GM18511 (cell line): ENCODE data around the gene SCTR.

Experiments
- ATAC-seq: cut with Tn5 transposase; IDR thresholded peaks from one replicate; pipeline ENCODE4 v1.9.1; 2021; ENCODE audit warnings: mild to moderate bottlenecking, moderate library complexity; ENCODE audit not compliant: unreplicated experiment

Gene SCTR

DNA sequence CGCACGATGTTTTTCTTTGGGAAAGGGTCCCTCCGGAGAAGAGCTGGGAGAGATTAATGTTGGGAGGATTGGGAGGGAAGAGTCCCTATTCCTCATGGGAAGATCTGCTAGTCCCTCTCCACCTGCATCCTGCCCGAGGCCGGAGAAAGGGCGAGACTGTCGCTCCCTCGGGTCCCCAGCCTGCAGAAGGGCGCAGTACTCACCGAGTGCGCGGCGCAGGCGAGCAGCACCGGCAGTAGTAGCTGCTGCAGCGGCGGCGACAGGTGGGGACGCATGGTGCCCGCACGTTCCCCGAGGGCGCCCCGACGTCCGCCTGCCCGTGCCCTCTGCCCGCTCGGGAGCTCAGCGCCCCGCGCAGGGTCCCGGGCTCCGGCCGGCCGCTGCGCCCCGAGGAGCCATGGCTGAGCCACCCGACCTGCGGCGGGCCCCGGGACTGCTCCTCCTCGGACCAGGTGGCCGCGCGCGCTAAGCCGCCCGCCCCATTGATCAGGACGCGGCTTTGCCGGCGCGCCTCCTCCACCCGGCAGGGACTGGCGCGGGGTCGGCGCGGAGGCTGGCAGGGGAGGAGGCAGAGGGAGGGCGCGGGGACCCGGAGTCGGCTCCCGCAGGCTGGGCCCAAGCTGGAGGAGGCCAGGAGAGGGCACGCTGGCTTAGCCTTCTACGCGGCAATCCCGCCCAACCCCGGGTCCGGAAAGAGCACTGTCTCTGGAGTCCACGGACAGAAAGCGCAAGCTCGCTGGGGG, at the start of gene SCTR:
TSS of gene SCTR (minus strand) at position 532 of the 743 bp plus-strand sequence. CDS start at position 275, 257 bp downstream.
- no peak for ATAC-seq

DNA sequence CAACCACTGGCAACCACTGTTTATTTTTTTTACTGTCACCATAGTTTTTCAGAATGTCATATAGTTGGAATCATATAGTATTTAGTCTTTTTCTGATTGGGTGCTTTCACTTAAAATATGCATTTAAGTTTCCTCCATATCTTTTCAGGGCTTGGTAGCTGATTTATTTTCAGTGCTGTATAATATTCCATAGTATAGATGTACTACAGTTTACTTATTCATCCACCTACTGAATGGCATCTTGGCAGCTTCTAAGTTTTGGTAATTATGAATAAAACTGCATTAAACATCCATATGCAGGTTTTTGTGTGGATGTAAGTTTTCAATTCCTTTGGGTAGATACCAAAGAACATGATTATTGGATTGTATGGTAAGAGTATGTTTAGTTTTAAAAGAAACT, 43.0 kb upstream of the SCTR start:
- no peak for ATAC-seq

DNA sequence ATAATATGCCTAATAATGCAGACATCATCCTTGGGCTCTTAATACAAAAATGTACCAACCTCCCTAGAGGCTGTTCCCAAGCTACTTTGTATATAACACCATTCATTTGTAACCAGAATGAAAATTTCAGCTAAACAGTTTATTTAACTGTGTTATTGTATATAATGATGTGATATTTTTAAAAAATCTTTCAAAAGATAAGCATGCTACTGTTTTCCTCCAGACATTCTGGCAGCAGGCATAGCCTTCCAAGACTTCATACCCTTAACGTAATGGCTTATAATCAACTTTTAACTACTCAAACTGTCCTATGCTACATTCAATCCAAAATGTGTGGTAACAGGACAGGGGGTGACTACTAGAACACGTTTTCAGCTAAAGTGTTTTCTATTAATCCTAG, 41.2 kb upstream of the SCTR start:
- ATAC-seq: no peak

GRCh38 chr2:119553687-119554344, 29.5 kb upstream of the SCTR start:
- ATAC-seq: no peak

DNA sequence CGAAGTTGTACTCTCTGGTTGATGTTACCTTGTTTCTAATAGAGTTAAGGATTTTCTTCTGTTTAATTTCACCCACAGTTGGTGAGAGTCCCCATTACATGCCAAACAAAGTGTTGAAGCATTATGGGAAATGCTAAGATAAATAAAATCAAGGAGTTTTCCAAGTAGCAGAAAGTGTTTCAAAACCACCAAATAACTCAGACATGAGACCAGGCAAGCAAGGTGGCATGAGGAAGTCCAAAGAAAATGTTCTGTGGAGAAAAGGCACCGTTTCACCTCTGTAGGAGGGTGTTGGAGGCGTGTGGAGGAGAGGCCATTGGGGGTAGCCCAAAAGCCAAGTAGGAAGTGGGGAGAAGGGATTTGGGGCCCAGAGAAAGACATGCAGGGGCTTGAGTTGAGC, 28.6 kb upstream of the SCTR start:
- ATAC-seq: no peak

- no peak for ATAC-seq
These were observed 26.6 kb upstream of the SCTR start for GRCh38 chr2:119550856-119551255.

DNA sequence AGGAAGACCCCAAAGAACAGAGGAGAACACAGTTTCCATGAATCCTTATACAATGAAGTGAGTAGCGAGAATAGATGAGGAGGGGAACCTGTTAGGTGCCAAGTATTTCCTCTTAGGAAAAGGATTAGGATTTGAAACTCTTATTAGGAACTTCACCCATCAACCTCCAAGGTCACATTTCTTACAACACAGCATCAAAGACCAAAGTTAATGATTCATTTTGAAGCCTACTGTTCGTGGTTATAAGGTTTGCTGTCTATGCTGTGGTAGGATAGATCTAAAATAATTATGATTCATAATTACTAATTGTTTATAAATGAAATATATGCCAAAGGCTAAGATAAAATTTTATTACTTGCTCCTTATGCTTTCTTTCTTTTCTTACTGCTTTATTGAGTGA, 26.1 kb upstream of the SCTR start:
- no peak for ATAC-seq

- ATAC-seq: no peak
These were observed 25.0 kb upstream of the SCTR start for GRCh38 chr2:119549241-119549640.

DNA sequence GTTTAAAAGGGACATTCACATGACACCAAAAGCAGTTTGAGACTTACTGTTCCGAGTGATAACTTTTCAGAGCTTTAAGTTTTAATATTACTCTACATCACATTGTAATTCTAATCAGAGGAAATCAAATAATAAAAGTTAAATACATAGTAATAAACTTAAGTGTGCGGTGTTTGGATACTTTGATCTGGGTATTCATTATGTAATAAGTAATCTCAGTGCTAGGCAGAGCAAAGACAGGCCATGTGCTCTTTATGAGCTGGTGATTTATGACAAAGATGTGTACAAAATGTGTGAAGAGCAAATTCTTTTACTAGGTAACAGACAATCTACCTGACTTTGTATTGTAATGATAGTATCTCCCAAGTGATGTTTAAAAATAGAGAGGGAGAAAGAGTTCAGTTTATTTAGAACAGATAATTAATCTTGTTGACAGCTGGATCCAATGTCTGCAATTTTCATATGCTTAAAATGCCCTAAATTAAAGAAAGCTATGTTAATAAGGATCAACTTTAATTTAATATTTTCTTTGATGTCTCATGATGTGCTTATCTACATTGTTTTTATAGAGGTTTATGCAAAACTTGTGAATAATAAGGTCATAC, 24.3 kb upstream of the SCTR start:
- no peak for ATAC-seq

DNA sequence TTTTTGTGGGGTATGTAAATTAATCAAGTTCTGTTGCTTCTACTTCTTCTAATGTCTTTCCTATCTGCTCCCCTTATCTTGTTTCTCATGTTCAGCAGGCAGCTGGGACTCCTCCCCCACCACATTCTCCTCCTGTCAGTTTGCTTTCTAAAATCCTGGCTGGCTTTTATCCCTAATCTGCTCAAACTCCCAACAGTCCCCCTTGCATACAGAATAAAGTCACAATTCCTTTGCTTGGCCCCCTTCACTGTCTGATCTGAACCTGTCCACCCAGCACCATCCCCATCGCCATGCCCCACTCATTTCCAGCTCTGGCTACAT, 22.1 kb upstream of the SCTR start:
- ATAC-seq: no peak

DNA sequence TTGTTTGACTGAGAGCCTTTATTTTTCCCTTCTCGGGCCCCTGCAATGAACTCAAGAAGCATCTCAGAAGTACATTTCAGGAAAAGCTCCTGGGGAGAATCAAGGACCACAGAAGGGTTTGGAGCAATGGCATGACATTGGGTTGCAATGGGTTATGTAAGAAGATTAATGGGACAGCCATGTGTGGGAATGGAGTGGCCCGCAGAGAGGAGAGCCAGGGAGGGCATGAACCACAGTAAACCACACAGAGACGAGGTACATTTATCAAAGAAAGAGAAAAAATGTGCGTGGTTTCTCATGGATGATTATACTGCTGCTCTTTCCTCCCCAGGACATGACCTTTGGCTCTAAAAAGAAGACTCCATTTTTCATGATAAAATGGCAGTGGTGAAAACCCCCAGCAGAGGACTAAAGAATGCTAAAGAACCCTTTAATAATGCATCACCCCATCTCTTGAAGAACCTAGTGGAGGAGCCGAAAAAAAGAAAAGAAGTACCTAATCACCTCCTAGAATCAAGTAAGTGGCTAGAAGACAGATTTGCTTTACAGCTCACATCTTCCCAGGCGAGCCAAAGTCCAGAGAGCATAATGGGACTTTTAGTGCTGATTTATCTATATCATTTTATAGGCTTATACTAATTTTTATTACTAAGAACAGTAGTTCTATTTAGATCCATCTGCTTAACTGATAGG, 21.6 kb upstream of the SCTR start:
- no peak for ATAC-seq

DNA sequence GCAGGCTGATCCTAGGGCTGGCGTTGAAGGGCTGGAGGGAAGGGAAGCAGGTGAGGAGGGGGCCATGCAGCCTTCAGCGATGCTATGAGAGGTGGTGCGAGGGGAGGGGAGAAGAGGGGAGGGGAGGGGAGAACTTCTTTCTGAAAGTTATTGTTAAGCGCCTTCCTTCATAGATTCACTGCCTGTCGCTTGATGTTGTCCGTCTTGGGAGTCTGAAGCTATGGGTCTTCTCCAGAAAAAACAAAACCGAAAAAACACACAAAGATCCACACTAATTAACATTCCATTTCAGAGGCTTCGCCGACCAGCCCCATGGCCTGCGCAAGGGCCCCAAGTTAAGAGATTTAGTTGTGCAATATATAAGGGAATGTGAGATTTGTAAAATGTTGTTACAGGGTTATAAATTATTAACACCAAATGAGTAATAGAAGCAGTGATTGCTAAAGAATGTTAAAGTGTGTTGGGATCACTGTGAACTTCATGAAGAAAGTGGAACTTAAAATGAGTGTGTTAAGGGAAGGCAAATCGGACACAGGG, 20.7 kb upstream of the SCTR start:
- no peak for ATAC-seq

GRCh38 chr2:119544075-119544938, 20.0 kb upstream of the SCTR start, which contains the start of gene CFAP221:
CFAP221 (plus strand) TSS chr2:119544449; CDS start chr2:119546132, 1,683 bp downstream.
- ATAC-seq: peak; percentile 73

DNA sequence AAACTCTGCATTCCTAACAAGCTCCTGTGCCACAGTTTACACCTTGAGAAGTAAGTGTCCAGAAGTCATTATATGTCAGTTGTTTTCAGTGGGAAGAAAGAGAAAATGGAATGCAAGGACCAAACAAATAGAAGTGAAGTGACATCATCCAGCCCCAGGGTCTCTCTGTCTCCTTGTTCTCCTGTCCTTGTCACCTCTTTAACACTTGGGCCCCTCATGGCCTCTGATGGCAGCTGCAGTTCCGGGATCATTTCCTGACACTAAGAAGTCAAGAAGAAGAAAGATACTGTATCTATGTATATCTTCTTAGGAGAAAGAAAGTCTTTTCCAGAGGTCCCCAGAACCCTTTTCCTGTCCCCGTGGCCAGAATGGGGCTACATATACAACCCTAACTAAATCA, 17.2 kb upstream of the SCTR start:
- ATAC-seq: no peak

GRCh38 chr2:119537792-119538191, 13.5 kb upstream of the SCTR start:
- no peak for ATAC-seq

DNA sequence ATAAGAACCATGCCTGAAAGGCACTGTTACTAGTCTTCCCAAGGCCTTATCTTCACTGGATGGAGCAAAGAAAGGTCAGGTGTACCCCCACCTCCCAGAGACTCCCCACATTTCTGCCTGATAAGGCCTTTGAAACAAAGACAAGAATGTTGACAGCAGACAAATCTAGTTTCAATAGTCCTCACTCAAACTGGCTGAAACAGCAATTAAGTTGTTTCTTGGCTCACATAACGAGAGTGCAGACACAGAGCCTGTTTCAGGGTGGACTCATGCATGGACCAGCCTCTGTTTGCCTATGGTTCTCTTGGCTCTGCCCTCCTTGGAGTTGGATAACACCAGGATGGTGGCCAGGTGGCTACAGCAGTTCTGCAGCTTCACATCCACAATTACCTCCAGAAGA, 12.4 kb upstream of the SCTR start:
- ATAC-seq: no peak

- no peak for ATAC-seq
These were observed 11.9 kb upstream of the SCTR start for GRCh38 chr2:119536211-119536610.

- no peak for ATAC-seq
These were observed 9.3 kb upstream of the SCTR start for GRCh38 chr2:119533560-119533959.

GRCh38 chr2:119531292-119531691, 7.0 kb upstream of the SCTR start:
- ATAC-seq: no peak

DNA sequence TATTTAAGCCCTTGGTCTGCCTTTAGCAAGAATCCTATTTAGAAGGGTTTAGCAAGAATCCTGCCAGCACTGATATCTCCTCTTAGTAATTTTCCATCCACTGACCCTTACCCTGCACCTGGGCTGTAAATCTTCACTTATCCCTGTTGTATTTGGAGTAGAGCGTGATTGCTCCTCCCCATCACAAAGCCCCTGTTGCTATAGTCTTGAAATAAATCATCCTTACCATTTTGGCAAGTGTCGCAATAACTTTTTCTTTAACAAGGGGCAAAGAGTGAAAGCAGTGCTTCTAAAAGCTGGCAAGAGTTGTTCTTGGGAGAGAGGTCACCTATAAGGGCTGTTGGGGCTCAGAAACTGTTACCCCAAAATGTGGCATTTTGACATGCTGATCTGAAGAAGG, 3.7 kb upstream of the SCTR start:
- ATAC-seq: no peak
